Chondrocyte (in vitro differentiated cells): ENCODE data around the gene MPND. TPM values are rescaled to one million over a fixed set of nuclear protein-coding genes. Genes with fewer than 3 reads are reported as not detected.

Experiments
- DNase-seq: peaks from one replicate; pipeline ENCODE4 v3.0.0; 2021; ENCODE audit warnings: mixed read lengths, low spot score
- H3K27ac Mint-ChIP-seq: one replicate; pipeline ENCODE4 v1.8.0; 2021; ENCODE audit warnings: mild to moderate bottlenecking, moderate library complexity, mixed read lengths; ENCODE audit not compliant: unreplicated experiment
- H3K27me3 Mint-ChIP-seq: 2 replicates; pipeline ENCODE4 v1.8.0; 2021; ENCODE audit warnings: low read depth, mixed read lengths
- H3K36me3 Mint-ChIP-seq: 2 replicates; pipeline ENCODE4 v1.8.0; 2021; ENCODE audit warnings: low read depth, mixed read lengths
- H3K4me1 Mint-ChIP-seq: 2 replicates; pipeline ENCODE4 v1.8.0; 2021; ENCODE audit warnings: low read depth, mild to moderate bottlenecking, mixed read lengths
- H3K4me3 Mint-ChIP-seq: one replicate; pipeline ENCODE4 v1.8.0; 2021; ENCODE audit warnings: mild to moderate bottlenecking, moderate library complexity, mixed read lengths; ENCODE audit not compliant: unreplicated experiment
- H3K9me3 Mint-ChIP-seq: 2 replicates; pipeline ENCODE4 v1.8.0; 2021; ENCODE audit warnings: low read depth, mixed read lengths
- CTCF ChIP-seq: fragments of 200-600 bp; sonication (generic); IDR thresholded peaks from 2 replicates; pipeline ENCODE4 v1.5.0; 2021; ENCODE audit warnings: antibody characterized with exemption, mild to moderate bottlenecking, moderate library complexity
- total RNA-seq: library from RNA; stranded (reverse); gene quantifications from 3 replicates; pipeline ENCODE4 v1.2.1, GENCODE V29; 2021

MPND gene
- total RNA-seq, 1 donor from 2014 or later = 14.9 TPM

GRCh38 chr19:4337906-4338440, 5.4 kb upstream of the MPND start:
- Mint-ChIP-seq H3K4me3 (peak overlapping the region; percentile 63), H3K27ac (peak overlapping the region; percentile 68), H3K9me3 (peaks cover 3% of the 10 kb centered on the region), H3K36me3 (no peaks in the 10 kb centered on the region), H3K4me1 (peaks cover 11% of the 10 kb centered on the region), H3K27me3 (no peaks in the 10 kb centered on the region)
- no peak for TF ChIP-seq CTCF
- DNase-seq = no peak

GRCh38 chr19:4338441-4339355, 4.7 kb upstream of the MPND start, which contains the start of gene STAP2:
Gene STAP2 (minus strand): TSS chr19:4338827. CDS start chr19:4338753, 74 bp downstream.
- H3K27me3 Mint-ChIP-seq = no peaks in the 10 kb centered on the region
- H3K9me3 Mint-ChIP-seq = peaks cover 3% of the 10 kb centered on the region
- no peak for DNase-seq
- no peaks in the 10 kb centered on the region for H3K36me3 Mint-ChIP-seq
- TF ChIP-seq CTCF = no peak
- peak within 1 kb of the TSS; percentile 63 for H3K4me3 Mint-ChIP-seq
- H3K27ac Mint-ChIP-seq = peak within 1 kb of the TSS; percentile 68
- H3K4me1 Mint-ChIP-seq = peaks cover 11% of the 10 kb centered on the region

GRCh38 chr19:4342314-4342614, 1.1 kb upstream of the MPND start:
- TF ChIP-seq CTCF = no peak
- H3K27me3 Mint-ChIP-seq = no peaks in the 10 kb centered on the region
- peak overlapping the region; percentile 89 for H3K4me3 Mint-ChIP-seq
- peaks cover 17% of the 10 kb centered on the region for H3K4me1 Mint-ChIP-seq
- no peak for DNase-seq
- peak overlapping the region; percentile 96 for H3K27ac Mint-ChIP-seq
- peaks cover 2% of the 10 kb centered on the region for H3K36me3 Mint-ChIP-seq
- H3K9me3 Mint-ChIP-seq = no peaks in the 10 kb centered on the region

GRCh38 chr19:4342615-4343369, 570 bp upstream of the MPND start:
- TF ChIP-seq CTCF = peak; percentile 74
- peak overlapping the region; percentile 96 for H3K27ac Mint-ChIP-seq
- peaks cover 16% of the 10 kb centered on the region for H3K4me1 Mint-ChIP-seq
- DNase-seq = peak; percentile 99
- no peaks in the 10 kb centered on the region for H3K27me3 Mint-ChIP-seq
- H3K9me3 Mint-ChIP-seq = no peaks in the 10 kb centered on the region
- H3K36me3 Mint-ChIP-seq = peaks cover 2% of the 10 kb centered on the region
- H3K4me3 Mint-ChIP-seq = peak overlapping the region; percentile 89

- no peak for TF ChIP-seq CTCF
- Mint-ChIP-seq H3K27ac (no peak overlapping the region), H3K4me3 (no peak overlapping the region), H3K4me1 (peaks cover 10% of the 10 kb centered on the region), H3K27me3 (no peaks in the 10 kb centered on the region), H3K9me3 (no peaks in the 10 kb centered on the region), H3K36me3 (peaks cover 4% of the 10 kb centered on the region)
- no peak for DNase-seq
Observed at GRCh38 chr19:4345342-4346019, 2.1 kb downstream of the MPND start.
